A673 (cell line): Measurements from ENCODE around the gene AMOTL1.

Experiments used
- EZH2 ChIP-seq: fragments of 200-600 bp; sonication (generic); IDR thresholded peaks from 2 replicates; pipeline ENCODE4 v1.6.1; 2017; ENCODE audit warnings: borderline replicate concordance, low read depth, mild to moderate bottlenecking, mixed read lengths, antibody characterized with exemption, low read length; ENCODE audit not compliant: poor library complexity, severe bottlenecking
- TF ChIP-seq, protein P1 (sequence below): fragments of 300-800, 200-600 bp; sonication (generic); conservative IDR thresholded peaks from 2 replicates; pipeline ENCODE4 v1.5.1; 2017; ENCODE audit warnings: low read depth, mild to moderate bottlenecking, antibody characterized with exemption, low read length, moderate library complexity, mixed read lengths

- TF ChIP-seq, protein P1, sequence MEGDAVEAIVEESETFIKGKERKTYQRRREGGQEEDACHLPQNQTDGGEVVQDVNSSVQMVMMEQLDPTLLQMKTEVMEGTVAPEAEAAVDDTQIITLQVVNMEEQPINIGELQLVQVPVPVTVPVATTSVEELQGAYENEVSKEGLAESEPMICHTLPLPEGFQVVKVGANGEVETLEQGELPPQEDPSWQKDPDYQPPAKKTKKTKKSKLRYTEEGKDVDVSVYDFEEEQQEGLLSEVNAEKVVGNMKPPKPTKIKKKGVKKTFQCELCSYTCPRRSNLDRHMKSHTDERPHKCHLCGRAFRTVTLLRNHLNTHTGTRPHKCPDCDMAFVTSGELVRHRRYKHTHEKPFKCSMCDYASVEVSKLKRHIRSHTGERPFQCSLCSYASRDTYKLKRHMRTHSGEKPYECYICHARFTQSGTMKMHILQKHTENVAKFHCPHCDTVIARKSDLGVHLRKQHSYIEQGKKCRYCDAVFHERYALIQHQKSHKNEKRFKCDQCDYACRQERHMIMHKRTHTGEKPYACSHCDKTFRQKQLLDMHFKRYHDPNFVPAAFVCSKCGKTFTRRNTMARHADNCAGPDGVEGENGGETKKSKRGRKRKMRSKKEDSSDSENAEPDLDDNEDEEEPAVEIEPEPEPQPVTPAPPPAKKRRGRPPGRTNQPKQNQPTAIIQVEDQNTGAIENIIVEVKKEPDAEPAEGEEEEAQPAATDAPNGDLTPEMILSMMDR, result no peak
- no peak for TF ChIP-seq EZH2
Measured at GRCh38 chr11:94725097-94725496, 43.1 kb upstream of the AMOTL1 start.
